Renal cortex interstitium (tissue), 11 donors: ENCODE results near the gene CPPED1. TPM values are rescaled to one million over a fixed set of nuclear protein-coding genes. Genes with fewer than 3 reads are reported as not detected.

Experiments used
- DNase-seq, 11 donors: peaks; one replicate each; pipeline ENCODE4 v3.0.0-alpha.2; 2013; ENCODE audit warnings: low read depth in 9 of 11, low spot score in 4 of 11; ENCODE audit errors: extremely low read depth in 1 of 11
- polyA plus RNA-seq, 3 donors: library from polyadenylated mRNA; unstranded; fragments of 120-200 nt; gene quantifications; one replicate each; pipeline ENCODE4 v1.2.1, GENCODE V29; 2013; ENCODE audit not compliant: insufficient read length in 3 of 3

The CPPED1 gene
- polyA plus RNA-seq, 3 donors: 21.1 to 25.1 (median 22.8) TPM

DNA sequence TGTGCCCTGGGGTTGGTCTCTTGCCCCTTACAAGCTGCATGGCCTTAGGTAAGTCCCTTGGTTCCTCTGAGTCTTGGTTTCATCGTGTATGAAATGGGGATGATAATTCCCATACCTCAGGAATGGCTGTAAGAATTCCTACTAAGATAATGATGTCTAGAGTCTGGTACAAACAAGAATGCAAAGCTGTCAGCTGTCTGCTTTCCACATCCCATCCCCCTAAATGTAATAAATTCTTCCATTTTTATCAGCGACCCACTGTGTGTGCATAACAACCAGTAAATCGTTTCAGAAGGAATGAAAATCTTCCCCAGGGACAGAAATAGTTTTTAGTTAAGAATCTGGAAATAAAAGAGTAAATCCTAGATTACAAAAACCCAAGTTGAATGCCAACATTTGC lies 95.4 kb downstream of the CPPED1 start:
- no peak for DNase-seq

DNA sequence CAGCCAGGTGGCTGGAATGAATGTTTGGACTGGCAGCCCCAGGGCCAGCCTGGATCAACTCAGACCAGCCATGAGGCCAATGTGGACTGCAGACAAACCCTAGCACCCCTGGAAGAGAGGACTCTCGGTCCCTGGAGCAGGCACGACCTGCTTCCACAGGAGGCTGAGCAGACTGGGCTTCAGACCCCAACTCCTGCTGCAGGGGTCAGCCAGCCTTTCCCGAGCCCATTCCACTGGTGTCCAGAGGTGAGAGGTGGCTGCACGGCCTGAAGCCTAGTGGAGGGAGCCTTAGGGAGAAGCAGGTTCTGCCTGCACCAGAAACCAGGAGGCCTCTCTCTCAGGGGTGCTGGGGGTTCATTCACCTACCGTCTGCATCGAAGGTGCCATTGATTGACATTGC lies 97.1 kb downstream of the CPPED1 start:
- no peak for DNase-seq

DNA sequence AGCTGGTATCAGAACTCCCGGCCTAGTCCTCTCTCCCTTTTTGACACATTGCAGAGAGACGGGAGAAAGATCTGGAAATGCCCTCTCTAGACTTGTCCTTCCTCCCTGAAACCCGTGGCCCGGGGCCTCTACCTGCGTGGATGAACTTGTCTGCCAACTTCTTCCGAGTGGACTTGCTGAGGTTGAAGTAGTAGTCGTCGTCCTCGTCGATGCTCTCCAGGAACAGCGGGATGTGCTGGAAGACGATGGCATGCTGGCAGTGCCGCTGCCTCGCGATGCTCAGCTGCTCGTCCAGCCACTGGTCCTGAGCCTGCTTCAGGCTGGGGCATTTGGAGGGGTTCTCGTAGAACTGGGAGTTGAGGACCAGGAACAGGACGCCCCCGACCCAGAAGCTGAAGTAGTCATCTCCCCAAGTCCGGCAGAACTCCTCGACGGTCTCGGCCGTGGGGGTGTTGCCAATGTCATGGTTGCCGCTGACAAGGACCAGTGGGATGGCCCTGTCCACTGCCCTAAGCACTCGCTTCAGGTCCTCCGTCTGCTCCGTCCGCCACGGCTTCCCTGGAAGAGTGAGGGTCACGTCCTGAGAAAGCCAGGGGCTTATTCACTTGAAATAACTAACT lies 99.1 kb downstream of the CPPED1 start:
- DNase-seq: no peak

DNA sequence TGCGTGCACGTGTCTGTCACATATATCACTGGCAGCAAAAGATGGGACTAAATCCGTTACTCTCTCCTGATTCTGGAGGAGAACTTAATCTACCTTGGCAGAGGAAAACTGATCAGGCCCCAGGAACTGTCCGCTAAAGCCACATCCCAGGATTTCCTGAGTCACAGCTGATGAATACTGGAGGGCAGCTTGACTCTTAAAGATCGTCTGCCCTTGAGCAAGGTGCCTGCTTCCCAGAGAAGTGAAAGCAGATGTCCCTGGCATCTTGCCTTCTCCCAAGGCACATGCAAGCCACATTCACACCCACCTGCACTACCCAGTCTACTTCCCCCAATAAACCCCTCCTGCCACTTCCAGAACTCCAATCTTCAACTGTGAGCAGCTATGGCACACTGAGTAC lies 99.8 kb downstream of the CPPED1 start:
- DNase-seq: no peak

DNA sequence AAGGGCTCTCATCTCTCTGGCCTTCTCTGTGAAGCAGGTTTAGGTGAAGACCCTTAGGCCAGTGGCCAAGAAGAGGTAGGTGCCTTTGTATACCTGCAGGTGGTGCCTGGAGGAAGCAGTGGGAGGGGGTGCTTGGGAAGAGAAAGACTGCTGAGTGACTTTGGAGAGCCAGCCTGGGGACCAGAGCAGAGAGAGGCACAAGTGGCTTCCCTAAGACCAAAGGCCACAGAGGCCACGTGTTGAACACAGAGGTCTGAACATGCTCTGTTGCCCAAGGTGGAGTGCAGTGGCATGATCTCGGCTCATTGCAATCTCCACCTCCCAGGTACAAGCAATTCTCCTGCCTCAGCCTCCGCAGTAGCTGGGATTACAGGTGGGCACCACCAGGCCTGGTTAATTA lies 103.5 kb downstream of the CPPED1 start:
- DNase-seq: no peak

DNA sequence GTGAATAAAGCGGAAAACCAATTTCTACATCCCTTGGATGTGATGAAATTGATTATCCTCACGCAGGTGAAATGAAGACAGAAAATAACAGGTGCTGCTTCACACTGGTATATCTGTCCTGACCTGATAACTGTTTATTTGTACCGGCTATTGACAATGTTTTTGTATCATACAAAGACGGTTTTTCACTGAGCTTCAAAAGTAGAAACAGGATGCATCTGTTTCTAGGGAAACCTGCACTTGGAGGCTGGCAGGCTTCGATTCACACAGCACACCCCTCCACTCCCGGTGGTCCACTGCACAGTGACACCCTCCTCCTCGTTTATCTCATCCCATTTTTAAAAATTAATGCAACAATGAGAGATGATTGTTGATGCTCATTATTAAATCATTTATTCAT lies 104.5 kb downstream of the CPPED1 start:
- DNase-seq: no peak

DNA sequence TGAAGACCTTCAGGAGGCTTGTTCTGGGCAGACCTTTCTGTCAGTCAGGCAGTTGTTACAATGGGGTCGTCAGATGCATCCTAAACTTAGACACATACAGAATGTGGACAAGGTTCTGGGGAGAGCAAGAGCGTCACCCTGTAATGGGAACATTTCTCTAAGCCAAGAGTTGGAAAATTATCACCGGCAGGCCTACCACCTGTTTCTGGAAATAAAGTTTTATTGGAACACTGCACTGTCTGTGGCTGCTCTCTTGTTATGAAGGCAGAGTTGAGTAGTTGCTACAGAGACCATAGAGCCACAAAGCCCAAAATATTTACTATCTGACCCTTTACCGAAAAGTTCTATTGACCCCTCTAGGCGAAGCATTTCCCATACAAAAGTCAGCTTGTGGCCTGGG lies 106.2 kb downstream of the CPPED1 start:
- DNase-seq: no peak

DNA sequence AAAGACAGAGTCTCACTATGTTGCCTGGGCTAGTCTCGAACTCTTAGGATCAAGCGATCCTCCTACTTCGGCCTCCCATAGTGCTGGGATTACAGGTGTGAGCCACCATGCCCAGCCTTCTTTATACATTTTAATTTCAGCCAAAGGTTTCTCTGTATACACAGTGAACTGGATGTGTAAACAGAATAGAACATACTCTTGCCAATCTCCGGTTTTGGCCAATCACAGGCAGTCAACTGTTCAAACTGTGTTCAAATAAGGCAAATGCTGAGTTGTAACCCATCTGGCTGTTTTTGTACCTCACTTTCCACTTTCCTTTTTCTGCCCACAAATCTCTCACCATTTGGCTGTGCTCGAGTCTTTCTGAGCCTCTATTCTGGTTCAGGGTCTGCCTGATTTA lies 108.2 kb downstream of the CPPED1 start:
- DNase-seq: no peak

DNA sequence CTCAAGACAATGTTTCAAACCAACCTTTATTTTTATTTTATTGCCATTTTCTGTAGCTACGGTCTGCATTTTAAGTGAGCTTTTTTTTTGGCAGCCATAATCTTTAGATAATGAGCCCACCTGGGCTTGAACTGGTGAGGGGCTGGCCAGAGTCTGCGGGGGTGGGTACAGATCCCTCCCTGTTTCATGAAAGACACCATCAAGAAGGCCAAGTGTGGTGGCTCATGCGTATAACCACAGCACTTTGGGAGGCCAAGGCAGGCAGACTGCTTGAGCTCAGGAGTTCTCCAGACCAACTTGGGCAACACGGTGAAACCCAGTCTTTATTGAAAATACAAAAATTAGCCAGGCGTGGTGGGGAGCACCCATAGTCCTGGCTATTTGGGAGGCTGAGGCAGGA lies 113.7 kb downstream of the CPPED1 start:
- no peak for DNase-seq

DNA sequence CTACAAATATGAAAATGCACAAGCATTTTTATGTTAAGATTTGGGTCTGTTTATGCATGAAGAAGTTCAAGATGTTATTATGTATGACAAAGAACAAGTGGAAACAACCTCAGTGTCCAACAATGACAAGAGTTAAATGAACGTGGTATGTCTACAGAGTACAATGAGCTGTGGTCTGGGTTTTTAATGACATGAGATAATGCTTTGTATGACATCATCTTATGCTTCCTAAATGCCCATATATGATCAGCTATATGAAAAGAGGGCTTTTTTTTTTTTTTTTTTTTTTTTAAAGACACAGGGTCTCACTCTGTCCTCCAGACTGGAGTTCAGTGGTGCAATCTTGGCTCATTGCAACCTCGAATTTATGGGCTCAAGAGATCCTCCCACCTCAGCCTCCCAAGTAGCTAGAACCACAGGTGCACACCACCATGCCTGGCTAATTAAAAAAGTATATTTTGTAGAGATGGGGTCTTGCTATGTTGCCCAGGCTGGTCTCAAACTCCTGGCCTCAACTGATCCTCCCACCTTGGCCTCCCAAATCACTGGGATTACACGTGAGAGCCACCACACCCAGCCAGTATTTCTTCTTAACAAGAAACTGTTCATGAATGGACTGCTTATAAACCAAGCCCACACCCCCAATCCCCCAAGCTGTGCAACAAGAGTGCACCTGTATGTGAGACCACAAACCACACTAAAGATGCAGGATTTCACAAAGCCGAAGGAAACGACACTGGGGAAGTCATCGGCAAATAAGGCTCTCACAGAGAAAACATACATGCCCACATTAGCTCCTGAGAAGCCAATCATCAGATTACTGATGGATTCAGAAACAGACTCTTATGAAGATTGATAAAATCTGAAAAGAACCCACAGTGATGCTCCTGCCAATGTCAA lies 114.5 kb downstream of the CPPED1 start:
- no peak for DNase-seq

DNA sequence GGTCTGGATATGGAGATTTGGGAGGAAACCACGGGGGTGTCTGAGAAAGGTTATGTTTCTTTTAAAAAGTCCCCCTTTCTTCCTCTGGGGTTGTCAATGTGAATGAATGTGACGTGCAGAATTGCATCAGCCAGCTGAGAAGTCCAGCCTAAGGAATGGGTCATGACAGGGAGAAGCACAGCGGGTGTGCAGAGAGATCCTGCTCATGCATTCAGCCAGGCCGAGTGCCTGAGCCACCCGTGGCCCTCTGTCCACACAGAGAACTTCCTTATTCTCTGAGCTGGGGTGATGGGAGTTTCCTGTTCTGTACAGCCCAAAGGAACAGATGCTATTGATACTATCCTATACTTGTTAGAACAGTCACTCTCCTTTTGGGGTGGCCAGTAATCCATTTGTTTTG lies 117.9 kb downstream of the CPPED1 start:
- DNase-seq: no peak

DNA sequence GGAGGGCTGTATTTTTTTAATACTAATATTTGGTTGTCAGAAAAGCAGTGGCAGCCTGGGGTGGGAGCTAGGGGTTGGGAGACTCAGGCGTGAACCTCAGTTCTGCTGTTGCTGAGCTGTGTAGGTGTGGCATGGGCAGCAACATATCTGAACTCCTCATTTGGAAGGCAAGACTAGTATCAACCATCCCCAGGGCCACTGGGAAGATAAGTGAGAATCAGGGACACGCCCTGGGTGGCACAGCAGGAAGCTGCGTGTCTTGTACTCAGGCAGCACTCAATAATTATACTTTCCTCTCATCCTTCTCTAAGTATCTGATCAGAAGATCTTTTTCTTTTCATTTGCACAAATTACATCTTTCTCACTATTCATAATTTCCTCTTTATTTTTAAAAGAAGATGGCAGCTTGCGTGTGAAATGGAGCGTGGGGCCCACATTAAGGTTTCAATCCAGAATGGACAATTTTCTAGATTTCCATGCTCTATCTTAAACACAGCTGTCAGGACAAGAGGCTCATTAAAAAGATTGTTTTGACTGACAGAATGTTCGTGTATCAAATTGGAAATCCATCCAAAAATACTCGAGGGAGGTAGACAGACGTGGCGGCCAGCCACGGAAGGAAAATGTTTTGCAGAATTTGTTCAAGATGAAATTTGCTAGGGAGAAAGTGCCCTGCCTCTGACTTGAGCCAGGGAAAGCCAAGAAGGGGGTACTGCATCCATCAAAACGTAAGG lies 121.1 kb downstream of the CPPED1 start:
- no peak for DNase-seq

DNA sequence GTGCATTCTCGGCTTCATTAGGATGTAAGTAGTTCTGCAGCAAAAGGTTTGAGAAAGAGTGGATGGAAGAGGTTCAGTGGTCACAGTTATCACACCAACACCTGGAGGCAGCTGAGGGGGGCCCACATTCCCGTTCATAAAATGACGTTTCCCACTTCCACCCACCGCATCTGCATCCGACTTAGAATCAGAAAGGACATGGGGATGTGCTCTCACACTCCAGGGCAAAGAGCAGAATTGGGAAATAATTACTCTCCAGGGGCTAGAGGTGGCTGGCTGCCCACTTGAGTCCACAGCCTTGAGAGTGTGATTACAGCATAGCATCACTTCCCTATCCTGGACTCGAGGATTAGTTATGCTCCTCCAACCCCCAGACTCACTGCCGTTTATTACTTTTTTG lies 122.0 kb downstream of the CPPED1 start:
- no peak for DNase-seq

DNA sequence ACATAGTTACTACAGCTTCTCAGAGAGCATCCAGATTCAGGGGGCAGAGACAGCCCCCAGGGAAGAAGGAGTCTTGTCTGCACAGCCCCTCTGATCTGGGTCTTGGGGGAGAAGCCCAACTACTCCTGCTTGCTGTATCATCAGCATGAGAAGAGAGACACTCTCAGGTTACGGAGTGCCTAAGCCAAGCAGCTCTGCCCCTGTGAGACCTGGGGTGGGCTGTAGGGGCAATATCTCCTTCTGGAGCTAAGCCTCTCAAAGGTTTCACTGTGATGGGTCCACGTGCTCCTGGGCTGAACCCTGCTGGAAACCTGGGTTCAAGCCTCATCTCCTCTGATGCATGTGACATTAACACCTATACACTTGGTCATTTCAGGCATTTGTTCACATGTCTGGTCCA lies 123.2 kb downstream of the CPPED1 start:
- DNase-seq: no peak

DNA sequence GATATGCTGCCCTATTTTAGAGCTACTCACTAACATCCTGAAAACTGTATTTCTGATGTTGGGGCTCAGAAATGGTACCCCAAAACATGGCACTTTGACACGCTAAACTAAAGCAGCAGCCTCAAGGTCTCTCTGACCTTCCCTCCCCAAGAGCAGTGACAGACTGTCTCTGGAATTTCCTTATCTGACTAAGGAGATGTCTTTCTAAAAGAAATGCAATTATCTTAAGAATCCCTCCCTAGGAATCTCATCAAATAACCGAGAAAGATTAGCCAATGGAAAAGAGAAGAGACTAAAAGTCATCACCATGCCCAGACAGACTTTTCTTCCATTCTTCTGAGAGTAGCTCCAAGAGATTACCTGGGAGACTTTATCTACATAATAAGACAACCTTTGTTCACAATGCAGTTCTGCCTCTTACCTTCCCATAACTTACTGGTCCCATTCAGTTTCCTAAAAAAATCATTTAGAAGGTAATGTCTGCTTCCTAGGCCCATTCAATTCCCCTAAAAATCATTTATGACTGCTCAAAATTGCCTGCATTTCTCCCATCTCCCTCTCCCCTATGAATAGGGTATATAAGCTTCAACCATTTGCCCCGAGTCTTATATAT lies 123.9 kb downstream of the CPPED1 start:
- DNase-seq: no peak

DNA sequence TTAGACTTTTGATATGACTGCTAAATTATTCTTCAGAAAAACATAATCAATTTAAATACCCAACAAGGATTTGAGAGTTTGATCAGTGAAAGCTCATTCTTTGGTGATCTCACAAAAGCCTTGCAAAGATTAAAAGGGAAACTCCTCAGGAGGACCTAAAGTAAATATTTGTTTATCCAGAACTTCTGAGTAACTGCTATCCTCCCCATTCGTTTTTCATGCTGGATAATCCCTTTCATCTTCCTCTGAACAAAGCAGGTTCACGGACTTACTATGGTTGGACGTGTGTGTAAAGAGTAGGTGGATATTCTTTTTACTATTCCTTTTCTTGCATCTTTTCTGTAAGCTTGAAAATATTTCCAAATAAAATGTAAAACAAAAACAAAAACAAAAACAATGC lies 124.7 kb downstream of the CPPED1 start:
- DNase-seq: no peak

DNA sequence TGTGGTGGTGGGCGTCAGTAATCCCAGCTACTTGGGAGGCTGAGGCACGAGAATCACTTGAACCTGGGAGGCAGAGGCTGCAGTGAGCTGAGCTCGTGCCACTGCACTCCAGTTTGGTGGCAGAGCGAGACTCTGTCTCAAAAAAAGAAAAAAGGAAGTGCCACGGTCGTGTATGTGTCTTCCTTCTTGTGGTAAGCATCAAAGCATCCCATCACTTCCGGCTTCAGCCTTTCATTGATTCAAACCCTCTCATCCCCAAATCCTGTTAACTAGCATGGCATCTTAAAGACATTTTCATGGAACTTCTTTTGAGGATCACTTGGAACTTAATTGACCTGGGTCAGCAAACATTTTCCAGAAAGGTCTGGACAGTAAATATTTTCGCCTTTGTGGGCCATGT lies 126.2 kb downstream of the CPPED1 start:
- no peak for DNase-seq

DNA sequence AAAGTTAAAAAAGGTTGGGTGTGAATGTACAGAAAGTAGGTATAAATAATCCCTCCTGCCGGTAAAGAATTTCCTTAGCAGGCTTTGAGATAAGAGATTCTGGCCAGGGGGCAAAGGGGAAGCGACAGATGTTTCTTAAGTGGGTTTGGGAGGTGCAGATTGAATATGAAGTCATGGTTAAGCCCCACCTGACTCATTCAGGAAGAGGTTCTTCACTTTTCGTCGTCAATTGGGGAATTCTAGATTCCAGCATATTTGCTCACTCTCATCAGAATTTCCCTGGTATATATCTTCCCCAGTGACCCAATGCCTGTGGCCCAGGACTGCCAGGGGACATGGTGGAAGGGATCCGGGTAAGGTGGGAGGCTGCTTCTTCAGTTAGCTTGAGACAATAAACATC lies 127.8 kb downstream of the CPPED1 start:
- no peak for DNase-seq

DNA sequence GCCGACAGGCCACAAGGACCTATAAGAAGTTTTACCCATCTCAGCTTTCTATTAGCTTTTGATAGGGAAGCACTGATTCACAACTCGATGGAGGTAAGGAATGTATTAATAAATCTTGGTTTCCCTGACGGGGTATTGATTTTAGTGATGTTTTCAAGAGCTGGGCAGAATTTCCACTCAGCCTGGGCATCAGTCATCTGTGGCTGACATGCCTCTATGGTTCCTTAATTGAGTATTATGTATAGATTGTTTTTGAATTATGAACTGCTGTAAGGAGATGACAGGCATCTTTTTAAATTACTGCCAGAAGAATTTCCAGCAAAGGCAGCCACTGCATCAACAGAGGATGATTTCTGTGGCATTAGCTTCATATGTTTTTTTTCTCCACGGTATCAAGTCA lies 128.6 kb downstream of the CPPED1 start:
- DNase-seq: no peak

DNA sequence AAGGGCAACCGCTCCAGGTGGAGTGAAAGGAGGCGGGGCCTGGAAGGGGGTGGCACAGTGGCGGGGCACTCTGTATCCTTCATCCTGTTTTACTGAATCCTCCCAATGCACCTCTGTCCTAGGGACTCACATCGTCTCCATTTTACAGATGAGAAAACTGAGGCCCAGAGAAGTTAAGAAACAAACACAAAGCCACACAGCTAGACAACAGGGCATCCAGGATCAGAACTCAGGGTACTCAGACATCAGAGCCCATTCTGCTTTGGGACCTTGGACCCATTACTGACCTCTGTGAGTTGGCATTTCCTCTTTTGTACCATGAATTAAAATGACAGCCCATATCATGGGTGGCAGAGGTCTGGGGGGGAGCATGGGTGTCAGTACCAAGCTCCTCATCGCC lies 129.2 kb downstream of the CPPED1 start:
- no peak for DNase-seq
